Stimulated activated CD8-positive, alpha-beta memory T cell treated with anti-CD3 and anti-CD28 coated beads, Interleukin-4, amount 100 ng/mL, for 48 hours (primary cell): Measurements from ENCODE around the gene HEXIM1.

ENCODE experiments used
- DNase-seq: peaks from one replicate; pipeline ENCODE4 v3.0.0-alpha.2; 2020

Gene HEXIM1

GRCh38 chr17:45175759-45176115 lies 27.5 kb downstream of the HEXIM1 start:
- DNase-seq: no peak

DNA sequence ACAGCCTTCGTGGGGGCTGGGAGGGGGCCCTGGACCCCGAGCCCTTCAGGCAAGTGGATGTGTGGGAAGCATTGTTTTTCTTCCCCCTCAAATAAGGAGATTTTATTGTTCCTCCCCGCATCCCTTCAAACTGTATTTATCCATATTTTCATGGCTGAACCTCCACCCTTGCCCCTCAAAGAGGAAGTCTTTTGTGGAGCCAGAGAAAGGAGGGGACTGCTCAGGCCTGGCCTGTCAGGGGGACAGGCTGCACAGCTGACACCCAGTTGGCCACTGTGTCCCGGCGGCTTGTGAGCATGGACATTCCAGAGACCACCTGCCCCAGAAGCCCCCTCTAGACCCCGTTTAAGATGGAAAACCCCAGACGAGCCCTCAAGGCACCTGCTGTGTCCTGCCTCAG lies 29.3 kb downstream of the HEXIM1 start:
- DNase-seq: no peak

DNA sequence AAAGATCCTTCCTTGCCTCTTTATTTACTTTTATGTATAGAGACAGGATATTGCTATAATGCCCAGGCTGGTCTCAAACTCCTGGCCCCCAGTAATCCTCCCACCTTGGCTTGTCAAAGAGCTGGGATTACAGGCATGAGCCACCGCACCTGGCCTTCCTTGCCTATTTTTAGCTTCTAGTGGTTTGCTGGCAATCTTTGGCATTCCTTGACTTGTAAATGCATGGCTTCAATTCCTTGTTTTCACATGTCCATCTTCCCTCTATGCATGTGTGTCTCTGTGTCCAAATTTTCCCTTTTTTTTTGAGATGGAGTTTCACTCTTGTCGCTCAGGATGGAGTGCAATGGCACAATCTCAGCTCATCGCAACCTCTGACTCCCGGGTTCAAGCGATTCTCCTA lies 35.9 kb downstream of the HEXIM1 start:
- no peak for DNase-seq

GRCh38 chr17:45186801-45187354 lies 38.6 kb downstream of the HEXIM1 start:
- no peak for DNase-seq

DNA sequence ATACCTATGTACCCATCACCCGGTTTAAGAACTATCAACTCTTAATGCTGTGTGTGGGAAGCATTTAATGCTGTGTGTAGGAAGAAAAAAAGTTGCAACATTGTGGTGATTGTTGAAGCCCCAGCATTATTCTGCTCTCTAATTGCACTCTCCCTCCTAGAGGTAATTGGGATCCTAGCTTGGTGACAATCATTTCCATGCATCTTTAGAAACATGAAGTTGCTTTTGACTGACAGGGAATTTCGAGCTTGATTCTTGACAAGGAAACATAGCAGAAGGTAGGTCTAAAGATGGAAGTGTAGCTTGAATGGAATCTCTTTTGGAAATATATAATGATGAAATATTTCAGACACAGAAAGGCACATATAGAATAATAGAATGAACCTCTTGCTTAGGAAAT lies 40.7 kb downstream of the HEXIM1 start:
- no peak for DNase-seq

DNA sequence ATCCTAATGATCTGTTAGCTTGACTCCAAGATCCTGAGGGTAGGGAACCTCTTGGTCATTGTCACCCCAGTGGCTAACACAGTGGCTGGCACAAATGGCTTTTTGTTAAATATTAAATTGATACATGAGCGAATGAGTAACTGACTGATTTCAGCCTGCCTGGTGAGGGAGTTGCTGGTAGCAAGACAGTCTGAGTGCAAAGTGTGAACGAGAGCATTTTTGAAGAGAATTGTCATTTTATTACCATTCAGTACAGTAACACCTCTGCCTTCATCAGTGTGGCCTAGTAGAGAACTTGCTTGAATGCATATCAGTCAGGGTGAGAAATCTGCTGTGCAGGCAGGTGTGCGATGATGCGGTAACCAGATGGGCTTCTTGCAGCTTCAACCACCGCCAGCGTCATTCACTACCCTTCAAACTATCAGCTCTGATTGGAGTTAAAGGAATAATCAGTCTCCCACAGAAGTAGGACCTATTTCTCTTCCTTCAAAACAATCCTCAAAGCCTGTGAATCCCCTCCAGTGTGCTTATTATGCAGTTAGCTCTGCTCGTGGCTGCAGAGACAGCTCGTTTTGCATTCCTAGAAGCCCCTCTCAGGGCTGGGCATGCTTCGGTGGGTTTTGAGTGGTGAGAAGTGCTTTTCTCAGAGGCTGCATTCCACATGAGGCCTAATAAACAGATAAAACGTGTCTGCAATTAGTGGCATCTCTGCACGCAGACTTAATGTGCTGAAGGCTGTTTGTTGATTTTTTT lies 42.4 kb downstream of the HEXIM1 start:
- no peak for DNase-seq

- DNase-seq: no peak
Measured at GRCh38 chr17:45195424-45195823, 47.1 kb downstream of the HEXIM1 start.

DNA sequence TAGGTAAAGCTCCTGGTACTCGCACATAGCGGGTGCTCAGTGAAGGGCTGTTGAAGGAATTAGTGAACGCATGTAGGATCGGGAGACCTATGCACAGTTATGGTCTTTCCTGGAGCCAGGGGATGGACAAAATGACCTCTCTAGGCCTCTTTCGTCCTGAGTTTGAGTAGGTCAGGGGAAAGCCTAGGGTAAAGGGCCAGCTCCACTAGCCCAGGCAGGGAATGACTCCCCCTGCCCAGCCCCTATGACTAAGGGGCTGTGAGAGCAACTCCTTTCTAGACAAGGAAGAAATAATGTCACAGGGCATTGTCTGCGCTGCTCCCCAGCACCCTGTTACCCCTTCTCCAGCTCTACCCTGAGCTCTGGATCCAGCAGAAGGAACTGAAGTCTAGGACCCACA lies 48.8 kb downstream of the HEXIM1 start:
- no peak for DNase-seq

DNA sequence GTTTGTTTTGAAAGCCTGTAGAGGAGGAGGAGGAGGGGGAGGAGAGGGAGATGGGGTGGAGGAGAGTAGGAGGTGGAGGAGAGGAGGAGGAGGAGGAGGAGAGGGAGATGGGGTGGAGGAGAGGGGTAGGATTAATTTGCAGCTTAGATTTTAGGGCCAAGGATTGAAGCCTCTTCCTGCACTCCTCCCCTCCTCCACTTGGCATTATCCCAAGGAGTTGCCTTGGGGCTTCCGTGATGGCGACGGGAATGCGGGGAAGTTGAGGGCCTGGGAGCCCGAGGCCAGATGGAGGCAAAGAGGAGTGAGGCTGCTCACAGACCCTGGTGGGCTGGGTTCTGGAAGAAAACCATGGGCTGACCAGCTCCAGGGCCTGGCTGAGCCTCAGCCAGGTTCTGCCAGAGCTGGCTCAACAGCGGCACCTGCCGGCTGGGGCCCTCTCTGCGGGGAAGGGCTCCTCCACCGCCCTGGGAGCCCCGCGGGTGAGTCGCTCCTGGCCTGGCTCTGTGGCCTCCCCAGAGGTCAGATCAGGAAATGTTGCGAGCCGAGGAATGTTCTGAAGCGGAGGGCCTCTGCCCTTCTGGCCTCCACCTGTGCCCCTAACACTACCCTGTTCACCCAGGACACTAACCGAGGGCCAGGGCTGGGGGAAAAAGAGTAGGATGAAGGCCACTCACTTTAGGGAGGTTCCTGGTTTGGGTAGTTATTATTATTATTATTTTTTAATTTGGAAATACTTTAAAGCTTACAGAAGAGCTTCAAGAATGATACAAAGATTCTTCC lies 49.5 kb downstream of the HEXIM1 start:
- peak; percentile 98 for DNase-seq

DNA sequence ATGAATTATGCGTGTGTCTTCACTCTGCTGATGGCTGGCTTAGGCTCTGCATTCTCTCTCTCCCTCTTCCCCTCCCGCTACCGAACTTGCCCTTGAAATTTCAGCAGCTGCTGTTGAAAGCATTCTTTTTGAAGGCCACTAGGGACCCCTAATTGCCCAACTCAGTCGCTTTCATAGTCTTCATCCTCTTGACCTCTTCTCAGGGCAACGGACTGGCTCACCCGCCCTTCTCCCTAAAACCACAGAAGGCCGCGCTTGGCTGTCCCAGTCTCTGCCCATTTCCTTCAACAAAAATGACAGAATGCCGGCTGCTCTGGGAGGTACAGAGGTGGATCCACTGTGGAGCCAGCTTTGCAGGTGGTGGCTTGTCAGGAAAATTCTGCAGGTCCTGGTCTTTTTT lies 52.4 kb downstream of the HEXIM1 start:
- DNase-seq: no peak

DNA sequence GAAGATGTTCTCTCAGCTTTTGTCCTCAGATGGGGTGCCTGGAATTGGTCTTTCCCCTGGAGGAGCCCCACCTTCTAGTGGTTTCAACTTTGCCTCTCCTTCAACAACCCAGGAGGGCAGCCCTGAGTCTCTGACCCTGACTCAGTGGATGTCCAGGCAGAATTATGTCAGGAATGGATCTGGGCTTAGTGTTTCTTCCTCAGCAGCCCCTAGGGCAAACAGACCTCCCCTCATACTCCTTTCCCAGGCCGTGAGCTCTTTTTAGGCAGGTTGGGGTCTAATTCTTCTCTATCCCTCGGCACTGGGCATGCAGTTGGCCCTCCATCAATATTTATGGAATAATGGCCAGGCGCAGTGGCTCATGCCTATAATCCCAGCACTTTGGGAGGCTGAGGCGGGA lies 53.2 kb downstream of the HEXIM1 start:
- DNase-seq: no peak
